CD4-positive, alpha-beta memory T cell (primary cell): ENCODE data around the gene SMAP1. TPM values are rescaled to one million over a fixed set of nuclear protein-coding genes. Genes with fewer than 3 reads are reported as not detected.

Source experiments
- CTCF ChIA-PET: fragments of 350-600 bp; sonication (Branson Sonifier 250); formaldehyde crosslinking; loops from one replicate; lab custom pipeline; 2021; ENCODE audit warnings: inconsistent platforms; ENCODE audit not compliant: partially characterized antibody; lab: Charles Lee
- POLR2A ChIA-PET: fragments of 350-600 bp; sonication (Branson Sonifier 250); formaldehyde crosslinking; loops from one replicate; lab custom pipeline; 2021; ENCODE audit not compliant: partially characterized antibody; lab: Charles Lee
- DNase-seq, 5 donors: peaks; one replicate each; pipeline versions ENCODE4 v3.0.0 to v3.0.0-alpha.2; 2020 to 2022; ENCODE audit warnings: mixed read lengths in 1 of 5
- H3K27ac ChIP-seq: one replicate; pipeline ENCODE4 v1.7.0; 2013; ENCODE audit warnings: low read depth, low read length
- H3K27me3 ChIP-seq: 2 replicates; pipeline ENCODE4 v1.7.0; 2013; ENCODE audit warnings: mild to moderate bottlenecking, low read length, moderate library complexity; ENCODE audit not compliant: insufficient read depth
- H3K36me3 ChIP-seq: 2 replicates; pipeline ENCODE4 v1.7.0; 2013; ENCODE audit warnings: mild to moderate bottlenecking, low read length, moderate library complexity; ENCODE audit not compliant: insufficient read depth
- H3K4me1 ChIP-seq: 2 replicates; pipeline ENCODE4 v1.7.0; 2013; ENCODE audit warnings: mild to moderate bottlenecking, low read length, moderate library complexity; ENCODE audit not compliant: insufficient read depth
- H3K4me3 ChIP-seq, 2 donors: one replicate each; pipeline ENCODE4 v1.7.0; 2013; ENCODE audit warnings: low read length in 2 of 2, mild to moderate bottlenecking in 1 of 2
- H3K9me3 ChIP-seq, 2 donors: one replicate each; pipeline ENCODE4 v1.7.0; 2013; ENCODE audit warnings: low read length in 2 of 2, control low read depth in 1 of 2; ENCODE audit not compliant: control insufficient read depth in 1 of 2
- H3K27ac Mint-ChIP-seq, 7 donors: one replicate each; pipeline ENCODE4 v1.8.0; 2020 to 2021; ENCODE audit warnings: mixed read lengths in 7 of 7, mild to moderate bottlenecking in 6 of 7, inconsistent platforms in 3 of 7, moderate library complexity in 3 of 7
- H3K27me3 Mint-ChIP-seq, 2 donors: one replicate each; pipeline ENCODE4 v1.8.0; 2020 to 2021; ENCODE audit warnings: mixed read lengths in 2 of 2
- H3K36me3 Mint-ChIP-seq, 2 donors: one replicate each; pipeline ENCODE4 v1.8.0; 2020 to 2021; ENCODE audit warnings: mixed read lengths in 2 of 2, inconsistent platforms in 1 of 2, mild to moderate bottlenecking in 1 of 2
- H3K4me1 Mint-ChIP-seq, 4 donors: one replicate each; pipeline ENCODE4 v1.8.0; 2020 to 2021; ENCODE audit warnings: mixed read lengths in 4 of 4, mild to moderate bottlenecking in 1 of 4
- H3K4me3 Mint-ChIP-seq, 8 donors: one replicate each; pipeline ENCODE4 v1.8.0; 2020 to 2021; ENCODE audit warnings: mixed read lengths in 8 of 8, mild to moderate bottlenecking in 7 of 8, moderate library complexity in 6 of 8, inconsistent platforms in 3 of 8
- H3K9me3 Mint-ChIP-seq, 8 donors: one replicate each; pipeline ENCODE4 v1.8.0; 2020 to 2021; ENCODE audit warnings: mixed read lengths in 8 of 8, mild to moderate bottlenecking in 5 of 8, inconsistent platforms in 3 of 8, moderate library complexity in 1 of 8
- intact Hi-C: fragments of 100-400 bp; cut with micrococcal nuclease; formaldehyde crosslinking; loops from one replicate; pipeline ENCODE4 v1.15.1; 2023
- polyA plus RNA-seq, 2 donors: library from polyadenylated mRNA; unstranded; fragments of 300-500 nt; fragmentation: Illumina TruSeq; gene quantifications; one replicate each; pipeline ENCODE4 v1.2.3, GENCODE V29; 2021
- total RNA-seq, 2 experiments: library from RNA; stranded (reverse); gene quantifications; one replicate each; pipeline ENCODE4 v1.2.3, GENCODE V29; 2021

Gene SMAP1
- total RNA-seq, result 10 to 100 TPM; 25.5 to 29.7 TPM
- polyA plus RNA-seq, result 10 to 100 TPM; 27.0 to 38.4 TPM

DNA sequence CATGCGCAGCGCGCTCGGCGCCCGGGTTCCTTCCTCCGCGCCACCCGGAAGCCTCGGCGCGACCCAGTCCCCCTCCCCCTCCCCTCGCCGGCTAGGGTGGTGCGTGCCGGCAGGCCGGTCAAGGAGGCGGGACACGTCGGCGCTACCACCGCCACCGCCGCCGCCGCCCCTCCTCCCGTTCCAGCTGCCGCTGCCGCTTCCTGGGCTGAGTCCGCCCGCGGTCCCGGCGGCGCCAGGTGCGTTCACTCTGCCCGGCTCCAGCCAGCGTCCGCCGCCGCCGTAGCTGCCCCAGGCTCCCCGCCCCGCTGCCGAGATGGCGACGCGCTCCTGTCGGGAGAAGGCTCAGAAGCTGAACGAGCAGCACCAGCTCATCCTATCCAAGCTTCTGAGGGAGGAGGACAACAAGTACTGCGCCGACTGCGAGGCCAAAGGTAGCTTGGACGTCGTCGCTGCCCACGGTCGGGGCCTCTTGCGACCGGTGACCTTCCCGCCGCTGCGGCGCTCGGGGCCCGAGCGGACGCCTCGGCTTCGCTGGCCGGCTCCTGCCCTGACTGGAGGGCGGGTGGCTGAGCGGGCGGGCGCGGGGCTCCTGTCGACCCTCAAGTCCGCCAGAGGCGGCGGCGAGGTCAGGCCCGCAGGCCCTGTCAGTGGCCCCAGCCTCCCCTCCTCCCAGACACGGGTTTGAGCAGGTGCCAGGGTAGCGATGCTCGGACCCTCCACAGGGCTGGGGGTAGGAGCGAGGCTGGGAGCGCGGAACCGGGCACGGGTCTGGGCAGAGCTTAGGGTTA lies at the start of gene SMAP1:
Gene SMAP1 (plus strand): TSS at position 173 of the 788 bp plus-strand sequence. CDS start 141 bp downstream, at position 314.
- Mint-ChIP-seq H3K9me3 (peaks cover 0 to 2% (median 0%) of the 10 kb centered on the region in 8 donors), H3K36me3 (peaks cover 0 to 12% of the 10 kb centered on the region in 2 donors), H3K4me3 (peak within 1 kb of the TSS; percentile 85 to 95 (median 90)), H3K4me1 (peaks cover 47 to 60% (median 53%) of the 10 kb centered on the region in 4 donors), H3K27me3 (peaks cover 0 to 1% of the 10 kb centered on the region in 2 donors), H3K27ac (peak within 1 kb of the TSS; percentile 86 to 94 (median 92))
- intact Hi-C loops, result loop anchor here (1.0 to 10.0 kb wide), 5 partner anchors 17 to 853 kb away; partner anchors contain the start of genes FAM135A and SDHAF4
- Histone ChIP-seq H3K9me3 (no peaks in the 10 kb centered on the region), H3K27ac (peak within 1 kb of the TSS; percentile 82), H3K4me1 (peaks cover 56% of the 10 kb centered on the region), H3K4me3 (peak within 1 kb of the TSS; percentile 55 to 66), H3K36me3 (no peaks in the 10 kb centered on the region), H3K27me3 (no peaks in the 10 kb centered on the region)
- ChIA-PET POLR2A (interaction anchor here (0.6 to 3.4 kb wide), 15 partner anchors 10 to 620 kb away, joined by 3 to 50 read pairs (median 5); partner anchors contain the start of genes FAM135A, OGFRL1 and SDHAF4), CTCF (interaction anchor here (0.8 to 2.4 kb wide), 12 partner anchors 10 to 288 kb away, joined by 3 to 10 read pairs (median 4); partner anchors contain the start of genes FAM135A and SDHAF4)
- DNase-seq, result peak; percentile 88 to 93 (median 89)

DNA sequence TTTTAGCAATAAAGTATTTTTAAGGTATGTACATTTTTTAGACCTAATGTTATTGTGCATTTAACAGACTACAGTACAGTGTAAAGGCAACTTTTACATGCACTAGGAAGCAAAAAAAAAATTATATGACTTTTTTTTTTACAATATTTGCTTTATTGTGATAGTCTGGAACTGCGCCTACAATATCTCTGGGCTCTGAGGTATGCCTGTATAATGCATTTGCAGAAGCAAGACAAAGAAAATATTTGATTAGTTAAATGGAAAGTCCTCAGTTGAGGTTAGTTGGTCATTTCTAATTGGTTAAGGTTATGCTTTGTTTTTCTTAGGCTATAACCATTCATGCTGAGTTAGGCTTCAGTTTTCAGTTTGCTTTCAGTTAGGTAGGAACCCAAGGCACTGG lies 46.9 kb upstream of the SMAP1 start:
- no peaks in the 10 kb centered on the region for H3K9me3 ChIP-seq
- Mint-ChIP-seq H3K36me3 (no peaks in the 10 kb centered on the region), H3K9me3 (peaks cover 0 to 2% (median 0%) of the 10 kb centered on the region in 8 donors), H3K4me1 (no peaks in the 10 kb centered on the region), H3K4me3 (no peak overlapping the region), H3K27ac (no peak overlapping the region), H3K27me3 (peaks cover 0 to 1% of the 10 kb centered on the region in 2 donors)
- no peaks in the 10 kb centered on the region for H3K27me3 ChIP-seq
- ChIA-PET POLR2A (no interaction called here), CTCF (no interaction called here)
- intact Hi-C loops, result no loop called here
- no peak for DNase-seq
- no peaks in the 10 kb centered on the region for H3K4me1 ChIP-seq
- H3K4me3 ChIP-seq, result no peak overlapping the region
- no peaks in the 10 kb centered on the region for H3K36me3 ChIP-seq
- no peak overlapping the region for H3K27ac ChIP-seq

GRCh38 chr6:70622461-70622860 lies 45.2 kb upstream of the SMAP1 start:
- no peaks in the 10 kb centered on the region for H3K4me1 ChIP-seq
- H3K27me3 ChIP-seq, result no peaks in the 10 kb centered on the region
- POLR2A ChIA-PET, result no interaction called here
- DNase-seq, result no peak
- Mint-ChIP-seq H3K27ac (no peak overlapping the region), H3K9me3 (peaks cover 0 to 2% (median 0%) of the 10 kb centered on the region in 8 donors), H3K4me3 (no peak overlapping the region), H3K4me1 (no peaks in the 10 kb centered on the region), H3K27me3 (peaks cover 0 to 1% of the 10 kb centered on the region in 2 donors), H3K36me3 (no peaks in the 10 kb centered on the region)
- no peak overlapping the region for H3K4me3 ChIP-seq
- no peaks in the 10 kb centered on the region for H3K9me3 ChIP-seq
- intact Hi-C loops, result no loop called here
- no peaks in the 10 kb centered on the region for H3K36me3 ChIP-seq
- H3K27ac ChIP-seq, result no peak overlapping the region
- CTCF ChIA-PET, result no interaction called here

DNA sequence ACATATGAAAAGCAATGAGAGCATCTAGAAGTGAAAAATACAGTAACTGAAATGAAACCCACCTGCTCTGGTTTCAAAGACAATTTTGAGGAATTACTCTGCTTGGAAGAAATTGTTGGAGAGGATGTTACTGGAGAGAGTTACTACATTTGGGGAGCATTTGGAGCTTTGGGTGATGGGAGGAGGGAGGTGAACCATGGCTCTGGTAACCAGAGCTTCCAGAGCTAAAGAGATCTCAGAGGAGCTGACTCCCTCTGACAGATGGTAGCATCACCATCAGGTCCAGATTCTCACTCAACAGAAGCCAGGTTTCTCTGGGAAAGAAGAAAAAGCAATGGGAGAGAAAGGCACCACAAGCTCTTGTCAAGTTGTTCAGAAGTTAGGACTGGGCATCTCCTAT lies 42.2 kb upstream of the SMAP1 start:
- ChIA-PET CTCF (no interaction called here), POLR2A (no interaction called here)
- Histone ChIP-seq H3K27me3 (no peaks in the 10 kb centered on the region), H3K36me3 (no peaks in the 10 kb centered on the region), H3K4me1 (no peaks in the 10 kb centered on the region), H3K27ac (no peak overlapping the region), H3K4me3 (no peak overlapping the region), H3K9me3 (no peaks in the 10 kb centered on the region)
- no peaks in the 10 kb centered on the region for H3K4me1 Mint-ChIP-seq
- intact Hi-C loops, result no loop called here
- peak overlapping the region in 1 of 7 donors; percentile 14 for H3K27ac Mint-ChIP-seq
- H3K36me3 Mint-ChIP-seq, result no peaks in the 10 kb centered on the region
- no peak for DNase-seq
- peaks cover 0 to 1% of the 10 kb centered on the region in 2 donors for H3K27me3 Mint-ChIP-seq
- H3K9me3 Mint-ChIP-seq, result peaks cover 0 to 2% (median 0%) of the 10 kb centered on the region in 8 donors
- H3K4me3 Mint-ChIP-seq, result no peak overlapping the region

GRCh38 chr6:70627500-70628254 lies 40.0 kb upstream of the SMAP1 start:
- DNase-seq, result no peak
- H3K27me3 Mint-ChIP-seq, result peaks cover 0 to 1% of the 10 kb centered on the region in 2 donors
- Histone ChIP-seq H3K27ac (no peak overlapping the region), H3K9me3 (no peaks in the 10 kb centered on the region), H3K4me3 (no peak overlapping the region), H3K4me1 (no peaks in the 10 kb centered on the region), H3K36me3 (no peaks in the 10 kb centered on the region), H3K27me3 (no peaks in the 10 kb centered on the region)
- ChIA-PET CTCF (no interaction called here), POLR2A (no interaction called here)
- H3K36me3 Mint-ChIP-seq, result no peaks in the 10 kb centered on the region
- no peak overlapping the region for H3K27ac Mint-ChIP-seq
- H3K9me3 Mint-ChIP-seq, result peaks cover 0 to 2% (median 0%) of the 10 kb centered on the region in 8 donors
- intact Hi-C loops, result no loop called here
- H3K4me1 Mint-ChIP-seq, result no peaks in the 10 kb centered on the region
- H3K4me3 Mint-ChIP-seq, result no peak overlapping the region

DNA sequence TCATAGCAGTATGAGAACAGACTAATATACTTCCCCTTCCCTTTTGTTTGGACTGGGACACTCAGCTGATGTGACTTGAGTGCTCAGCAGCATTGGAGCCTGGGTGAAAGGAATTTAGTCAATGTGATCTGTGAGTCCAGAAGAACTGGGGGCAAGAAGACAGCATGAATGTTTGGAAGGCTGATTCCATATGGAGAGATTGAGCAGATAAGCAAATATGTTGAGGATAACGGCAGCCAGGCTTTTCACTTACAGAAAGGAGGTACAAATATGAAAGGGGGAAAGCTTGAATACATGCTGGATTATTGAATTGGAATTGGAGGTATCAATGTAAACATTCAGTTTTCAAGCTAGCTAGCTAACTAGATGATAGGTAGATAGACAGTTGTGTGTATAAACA lies 37.8 kb upstream of the SMAP1 start:
- Histone ChIP-seq H3K27me3 (no peaks in the 10 kb centered on the region), H3K36me3 (no peaks in the 10 kb centered on the region), H3K9me3 (no peaks in the 10 kb centered on the region), H3K27ac (no peak overlapping the region), H3K4me1 (no peaks in the 10 kb centered on the region), H3K4me3 (no peak overlapping the region)
- no peaks in the 10 kb centered on the region for H3K36me3 Mint-ChIP-seq
- no peak overlapping the region for H3K27ac Mint-ChIP-seq
- H3K4me1 Mint-ChIP-seq, result no peaks in the 10 kb centered on the region
- intact Hi-C loops, result no loop called here
- H3K27me3 Mint-ChIP-seq, result peaks cover 0 to 1% of the 10 kb centered on the region in 2 donors
- ChIA-PET CTCF (interaction anchor here (1.6 kb wide), 1 partner anchor 15 kb away, joined by 4 read pairs; no protein-coding TSS in a partner anchor), POLR2A (interaction anchor here (1.3 kb wide), 1 partner anchor 21 kb away, joined by 3 read pairs; no protein-coding TSS in a partner anchor)
- peaks cover 0 to 2% (median 0%) of the 10 kb centered on the region in 8 donors for H3K9me3 Mint-ChIP-seq
- H3K4me3 Mint-ChIP-seq, result no peak overlapping the region
- DNase-seq, result no peak

GRCh38 chr6:70633870-70634269 lies 33.8 kb upstream of the SMAP1 start:
- no peak overlapping the region for H3K4me3 Mint-ChIP-seq
- H3K9me3 ChIP-seq, result no peaks in the 10 kb centered on the region
- no peaks in the 10 kb centered on the region for H3K9me3 Mint-ChIP-seq
- ChIA-PET CTCF (no interaction called here), POLR2A (interaction anchor here (0.6 kb wide), 1 partner anchor 35 kb away, joined by 3 read pairs; no protein-coding TSS in a partner anchor)
- DNase-seq, result no peak
- no peak overlapping the region for H3K27ac ChIP-seq
- intact Hi-C loops, result no loop called here
- no peak overlapping the region for H3K27ac Mint-ChIP-seq
- no peaks in the 10 kb centered on the region for H3K27me3 Mint-ChIP-seq
- H3K36me3 Mint-ChIP-seq, result no peaks in the 10 kb centered on the region
- H3K4me1 ChIP-seq, result no peaks in the 10 kb centered on the region
- H3K27me3 ChIP-seq, result no peaks in the 10 kb centered on the region
- no peaks in the 10 kb centered on the region for H3K36me3 ChIP-seq
- H3K4me1 Mint-ChIP-seq, result no peaks in the 10 kb centered on the region
- no peak overlapping the region for H3K4me3 ChIP-seq
